Measurements from ENCODE around the gene BLVRA.

DNA sequence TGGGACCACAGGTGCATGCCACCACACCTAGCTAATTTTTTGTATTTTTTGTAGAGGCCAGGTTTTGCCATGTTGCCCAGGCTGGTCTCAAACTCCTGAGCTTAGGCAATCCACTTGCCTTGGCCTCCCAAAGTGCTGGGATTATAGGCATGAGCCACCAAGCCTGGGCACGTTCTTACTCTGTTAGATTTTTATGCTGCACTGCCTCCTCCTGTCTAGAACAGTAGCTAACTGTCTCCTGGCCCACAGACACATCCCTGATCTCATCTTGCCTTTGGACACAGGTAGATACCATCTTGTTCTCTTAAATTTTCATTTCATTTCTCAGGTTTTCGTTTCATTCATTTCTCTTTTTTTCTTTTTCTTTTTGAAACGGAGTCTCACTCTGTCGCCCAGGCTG lies 41.1 kb downstream of the BLVRA start:
- TF ChIP-seq, protein P1, sequence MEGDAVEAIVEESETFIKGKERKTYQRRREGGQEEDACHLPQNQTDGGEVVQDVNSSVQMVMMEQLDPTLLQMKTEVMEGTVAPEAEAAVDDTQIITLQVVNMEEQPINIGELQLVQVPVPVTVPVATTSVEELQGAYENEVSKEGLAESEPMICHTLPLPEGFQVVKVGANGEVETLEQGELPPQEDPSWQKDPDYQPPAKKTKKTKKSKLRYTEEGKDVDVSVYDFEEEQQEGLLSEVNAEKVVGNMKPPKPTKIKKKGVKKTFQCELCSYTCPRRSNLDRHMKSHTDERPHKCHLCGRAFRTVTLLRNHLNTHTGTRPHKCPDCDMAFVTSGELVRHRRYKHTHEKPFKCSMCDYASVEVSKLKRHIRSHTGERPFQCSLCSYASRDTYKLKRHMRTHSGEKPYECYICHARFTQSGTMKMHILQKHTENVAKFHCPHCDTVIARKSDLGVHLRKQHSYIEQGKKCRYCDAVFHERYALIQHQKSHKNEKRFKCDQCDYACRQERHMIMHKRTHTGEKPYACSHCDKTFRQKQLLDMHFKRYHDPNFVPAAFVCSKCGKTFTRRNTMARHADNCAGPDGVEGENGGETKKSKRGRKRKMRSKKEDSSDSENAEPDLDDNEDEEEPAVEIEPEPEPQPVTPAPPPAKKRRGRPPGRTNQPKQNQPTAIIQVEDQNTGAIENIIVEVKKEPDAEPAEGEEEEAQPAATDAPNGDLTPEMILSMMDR (IDR thresholded peaks at IDR 0.05; ENCODE audit: low read length): no peak
- TF ChIP-seq EZH2 (optimal IDR thresholded peaks at IDR 0.05; ENCODE audit: low read depth, low read length): no peak
